Ishikawa (cell line): Measurements from ENCODE around the gene RABGEF1.

Experiments used
- CEBPB ChIP-seq: IDR thresholded peaks from 2 replicates; pipeline ENCODE4 v1.6.1; 2012
- EP300 ChIP-seq: IDR thresholded peaks from 2 replicates; pipeline ENCODE4 v1.6.1; 2012; ENCODE audit warnings: borderline replicate concordance
- FOXM1 ChIP-seq: IDR thresholded peaks from 2 replicates; pipeline ENCODE4 v1.6.1; 2012; ENCODE audit warnings: low read depth, borderline replicate concordance
- MAX ChIP-seq: IDR thresholded peaks from 2 replicates; pipeline ENCODE4 v1.6.1; 2012
- RAD21 ChIP-seq: IDR thresholded peaks from 2 replicates; pipeline ENCODE4 v1.6.1; 2012; ENCODE audit warnings: low read depth
- TAF1 ChIP-seq: IDR thresholded peaks from 2 replicates; pipeline ENCODE4 v1.6.1; 2012; ENCODE audit warnings: low read depth, mild to moderate bottlenecking
- TCF12 ChIP-seq: IDR thresholded peaks from 2 replicates; pipeline ENCODE4 v1.6.1; 2012; ENCODE audit warnings: low read depth
- TEAD4 ChIP-seq: IDR thresholded peaks from 2 replicates; pipeline ENCODE4 v1.6.1; 2012
- YY1 ChIP-seq: IDR thresholded peaks from 2 replicates; pipeline ENCODE4 v1.6.1; 2012; ENCODE audit warnings: low read depth
- ZBTB7A ChIP-seq: IDR thresholded peaks from 2 replicates; pipeline ENCODE4 v1.6.1; 2012; ENCODE audit warnings: low read depth

- no peak for TF ChIP-seq EP300
- TF ChIP-seq RAD21, result no peak
- no peak for TF ChIP-seq CEBPB
- no peak for TF ChIP-seq FOXM1
- TF ChIP-seq TEAD4, result no peak
- no peak for TF ChIP-seq YY1
- TF ChIP-seq ZBTB7A, result no peak
- no peak for TF ChIP-seq MAX
- TF ChIP-seq TAF1, result no peak
- TF ChIP-seq TCF12, result no peak
Observed at GRCh38 chr7:66693331-66693730, 47.2 kb upstream of the RABGEF1 start.
